ENCODE measurements around the gene ANP32B.
"Not testable (repeated sequence)": the region's sequence is repeated elsewhere in the genome, so short reads cannot be mapped to it uniquely, and the experiment has no call there.

The ANP32B gene

DNA sequence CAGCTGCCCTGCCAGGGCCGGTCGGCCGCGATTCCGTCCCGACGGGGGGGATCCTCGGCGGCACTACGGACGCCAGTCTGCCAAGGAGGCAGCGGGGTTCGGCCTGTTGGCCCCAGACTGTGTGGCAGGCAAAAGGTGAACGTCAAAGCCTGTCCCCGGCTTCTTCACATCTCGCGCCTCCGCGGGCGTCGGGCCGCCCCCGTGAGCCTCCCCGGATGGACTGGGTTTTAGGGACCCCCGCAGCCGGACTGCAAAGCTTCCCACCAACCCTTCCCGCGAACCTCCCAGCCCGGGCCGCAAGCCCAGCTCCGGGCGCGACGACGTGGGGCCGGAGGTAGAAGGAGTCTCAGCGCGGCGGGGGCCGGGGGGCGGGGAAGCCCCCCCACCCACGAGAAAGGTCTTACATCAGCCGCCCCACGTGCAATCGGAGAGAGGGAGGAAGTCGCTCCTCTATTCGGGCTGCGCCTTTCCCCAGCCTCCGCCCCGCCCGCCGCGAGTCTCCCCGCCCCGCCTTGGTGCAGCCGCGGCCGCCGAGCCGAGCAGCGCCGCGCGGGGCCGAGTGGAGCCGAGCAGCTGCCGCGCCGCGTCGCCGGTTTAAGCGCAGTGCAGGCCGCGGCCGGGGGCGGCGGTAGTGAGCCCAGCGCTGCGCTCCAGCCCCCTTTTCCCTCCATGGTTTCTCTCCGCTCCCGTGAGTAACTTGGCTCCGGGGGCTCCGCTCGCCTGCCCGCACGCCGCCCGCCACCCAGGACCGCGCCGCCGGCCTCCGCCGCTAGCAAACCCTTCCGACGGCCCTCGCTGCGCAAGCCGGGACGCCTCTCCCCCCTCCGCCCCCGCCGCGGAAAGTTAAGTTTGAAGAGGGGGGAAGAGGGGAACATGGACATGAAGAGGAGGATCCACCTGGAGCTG is at the start of gene ANP32B:
Gene ANP32B, plus strand, starts transcription at position 659 of the 906 bp plus-strand sequence. Its CDS starts 215 bp downstream, at position 874.
- DNase-seq (ENCODE audit: low read depth): peak; percentile 97

- no peak for DNase-seq (ENCODE audit: low read depth)
These were observed 48.6 kb upstream of the ANP32B start for GRCh38 chr9:97934321-97935115.

- no peak for DNase-seq (ENCODE audit: low read depth)
These were observed 47.9 kb upstream of the ANP32B start for GRCh38 chr9:97935276-97935675.

- no peak for DNase-seq (ENCODE audit: low read depth)
These were observed 46.1 kb upstream of the ANP32B start for GRCh38 chr9:97936998-97937397.

- no peak for DNase-seq (ENCODE audit: low read depth)
These were observed 45.0 kb upstream of the ANP32B start, which contains the start of gene HEMGN for GRCh38 chr9:97938081-97938644. Gene HEMGN, minus strand, starts transcription at chr9:97938172. Its CDS starts 36 bp downstream, at chr9:97938136.

GRCh38 chr9:97940233-97940632 is 42.9 kb upstream of the ANP32B start:
- DNase-seq (ENCODE audit: low read depth): no peak

- DNase-seq (ENCODE audit: low read depth): no peak
These were observed 42.4 kb upstream of the ANP32B start for GRCh38 chr9:97940741-97941140.

DNA sequence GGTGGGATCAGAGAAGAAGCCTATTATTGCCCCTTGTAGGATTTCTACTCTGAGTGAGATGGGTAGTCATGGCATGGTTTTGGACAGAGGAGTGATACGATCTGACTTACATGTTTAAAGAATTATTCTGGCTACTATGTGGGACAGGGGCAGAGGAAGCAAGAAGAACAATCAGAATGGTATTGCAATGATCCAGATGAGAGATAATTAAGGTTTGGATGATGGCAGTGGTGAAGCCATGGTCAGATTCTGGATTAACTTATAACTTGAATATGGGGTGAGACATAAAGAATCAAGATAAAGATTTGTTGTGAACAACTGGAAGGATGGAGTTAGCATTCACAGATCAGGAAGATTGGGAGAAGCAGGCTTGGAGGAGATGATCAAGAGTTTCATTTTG is 41.8 kb upstream of the ANP32B start:
- DNase-seq (ENCODE audit: low read depth): no peak

- no peak for DNase-seq (ENCODE audit: low read depth)
These were observed 39.8 kb upstream of the ANP32B start for GRCh38 chr9:97943308-97943855.

DNA sequence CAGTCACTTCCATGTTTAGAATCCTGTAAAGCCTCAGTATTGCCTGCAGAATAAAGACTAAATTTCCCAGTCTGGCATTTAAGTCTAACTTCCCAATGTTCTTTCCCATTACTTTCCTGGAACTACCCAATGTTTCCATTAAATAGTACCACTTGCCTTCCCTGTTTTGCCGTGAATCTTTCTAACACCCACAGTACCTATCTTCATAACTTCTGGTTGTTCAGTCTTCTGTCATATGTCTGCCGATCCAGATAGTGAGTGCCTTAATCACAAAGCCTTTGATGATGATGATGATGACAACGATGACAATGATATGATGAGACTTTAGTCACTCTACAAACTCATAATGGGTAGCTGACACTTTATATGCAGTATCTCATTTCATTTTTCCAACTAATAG is 38.5 kb upstream of the ANP32B start:
- no peak for DNase-seq (ENCODE audit: low read depth)

DNA sequence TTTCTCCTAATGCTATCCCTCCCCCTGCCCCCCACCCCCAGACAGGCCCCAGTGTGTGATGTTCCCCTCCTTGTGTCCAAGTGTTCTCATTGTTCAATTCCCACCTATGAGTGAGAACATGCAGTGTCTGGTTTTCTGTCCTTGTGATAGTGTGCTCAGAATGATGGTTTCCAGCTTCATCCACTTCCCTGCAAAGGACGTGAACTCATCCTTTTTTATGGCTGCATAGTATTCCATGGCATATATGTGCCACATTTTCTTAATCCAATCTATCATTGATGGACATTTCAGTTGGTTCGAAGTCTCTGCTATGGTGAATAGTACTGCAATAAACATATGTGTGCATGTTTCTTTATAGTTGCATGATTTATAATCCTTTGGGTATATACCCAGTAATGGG is 37.7 kb upstream of the ANP32B start:
- DNase-seq (ENCODE audit: low read depth): not testable (repeated sequence)

GRCh38 chr9:97947094-97947493 is 36.0 kb upstream of the ANP32B start:
- DNase-seq (ENCODE audit: low read depth): not testable (repeated sequence)

- not testable (repeated sequence) for DNase-seq (ENCODE audit: low read depth)
These were observed 32.3 kb upstream of the ANP32B start for GRCh38 chr9:97950873-97951272.

GRCh38 chr9:97954550-97954989 is 28.6 kb upstream of the ANP32B start:
- peak; percentile 28 for DNase-seq (ENCODE audit: low read depth)

GRCh38 chr9:97956331-97956730 is 26.8 kb upstream of the ANP32B start:
- no peak for DNase-seq (ENCODE audit: low read depth)

GRCh38 chr9:97958812-97959511 is 24.2 kb upstream of the ANP32B start:
- DNase-seq (ENCODE audit: low read depth): no peak

DNA sequence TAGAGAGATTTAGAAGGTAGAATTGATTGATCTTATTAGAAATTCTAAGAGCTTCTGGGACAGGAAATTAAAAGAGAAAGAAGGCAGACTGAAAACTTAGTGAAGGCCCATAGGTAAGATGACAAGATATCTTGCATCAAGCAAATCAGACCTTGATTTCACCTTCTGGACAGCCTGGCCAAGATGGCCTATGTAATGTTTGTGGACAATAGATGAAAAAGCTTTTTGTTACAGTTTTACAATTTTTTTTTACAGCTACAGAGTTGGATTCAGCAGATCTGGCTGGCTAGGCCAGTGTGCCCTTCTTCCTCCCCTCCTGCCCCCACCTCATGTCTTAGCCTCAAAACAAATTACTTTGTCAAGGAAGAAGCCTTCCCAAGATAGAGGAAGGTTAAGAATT is 23.6 kb upstream of the ANP32B start:
- DNase-seq (ENCODE audit: low read depth): no peak

DNA sequence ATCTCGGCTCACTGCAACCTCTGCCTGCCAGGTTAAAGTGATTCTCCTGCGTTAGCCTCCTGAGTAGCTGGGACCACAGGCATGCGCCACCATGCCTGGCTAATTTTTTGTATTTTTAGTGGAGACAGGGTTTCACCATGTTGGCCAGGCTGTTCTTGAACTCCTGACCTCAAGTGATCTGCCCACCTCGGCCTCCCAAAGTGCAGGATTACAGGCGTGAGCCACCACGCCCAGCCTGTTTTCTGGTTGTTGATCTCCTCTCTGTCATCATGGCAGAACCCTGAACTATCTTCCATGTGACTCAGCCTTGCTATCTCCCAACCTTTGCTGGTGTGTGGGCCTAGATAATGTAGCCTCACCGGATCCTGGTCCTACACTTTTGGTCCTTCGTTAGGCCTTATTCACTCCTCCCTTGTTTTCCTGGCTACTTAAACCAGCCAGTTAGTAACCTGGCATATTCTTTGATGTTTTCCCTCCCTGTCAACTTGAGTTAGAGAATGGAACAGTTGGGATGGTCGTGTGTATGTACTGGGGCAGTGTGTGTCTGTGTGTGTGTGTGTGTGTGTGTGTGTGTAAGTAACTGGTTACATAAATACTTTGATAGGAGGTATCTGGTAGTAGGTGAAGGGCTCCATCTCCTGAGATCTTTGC is 22.3 kb upstream of the ANP32B start:
- DNase-seq (ENCODE audit: low read depth): not testable (repeated sequence)

- no peak for DNase-seq (ENCODE audit: low read depth)
These were observed 21.8 kb upstream of the ANP32B start for GRCh38 chr9:97961361-97961760.

DNA sequence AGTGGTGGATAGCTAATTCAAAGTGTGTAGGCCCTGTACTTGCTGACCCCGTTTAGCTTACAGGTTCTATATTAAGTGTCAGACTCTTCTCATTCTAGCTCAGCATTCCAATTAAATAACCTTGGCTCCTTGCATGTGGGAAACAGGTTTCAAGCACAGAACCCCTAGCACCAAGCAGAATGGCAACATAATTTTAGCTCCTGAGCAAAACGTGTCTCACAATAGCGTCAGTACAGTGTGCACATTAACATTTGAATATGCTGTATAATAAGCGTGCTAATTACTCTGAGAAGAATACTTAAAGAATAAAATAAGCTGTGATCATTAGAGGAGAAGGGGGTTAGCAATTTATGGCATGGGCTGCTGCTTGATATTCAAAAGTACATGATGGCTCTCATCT is 21.0 kb upstream of the ANP32B start:
- no peak for DNase-seq (ENCODE audit: low read depth)

DNA sequence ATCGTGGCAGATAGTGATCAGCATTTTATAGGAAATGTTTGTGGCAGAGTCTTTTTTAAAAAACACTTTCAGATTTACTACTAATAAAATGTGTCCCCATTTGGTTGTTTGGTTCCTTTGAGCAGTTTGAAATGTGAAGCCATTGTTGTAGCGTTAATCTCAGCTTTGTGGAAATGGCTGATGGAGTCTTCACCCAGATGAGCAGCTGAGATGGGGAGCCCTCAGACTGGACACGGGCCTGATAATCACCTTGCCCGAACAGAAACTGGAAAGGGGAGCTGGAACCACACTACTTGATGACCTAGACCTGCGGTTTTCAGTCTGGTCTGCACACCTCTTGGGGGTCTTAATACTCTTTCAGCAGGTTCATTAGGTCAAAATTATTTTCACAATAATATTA is 20.6 kb upstream of the ANP32B start:
- DNase-seq (ENCODE audit: low read depth): no peak
